ENCODE results near the gene VTI1A.
"Not testable (repeated sequence)": the region's sequence is repeated elsewhere in the genome, so short reads cannot be mapped to it uniquely, and the experiment has no call there.

The VTI1A gene

DNA sequence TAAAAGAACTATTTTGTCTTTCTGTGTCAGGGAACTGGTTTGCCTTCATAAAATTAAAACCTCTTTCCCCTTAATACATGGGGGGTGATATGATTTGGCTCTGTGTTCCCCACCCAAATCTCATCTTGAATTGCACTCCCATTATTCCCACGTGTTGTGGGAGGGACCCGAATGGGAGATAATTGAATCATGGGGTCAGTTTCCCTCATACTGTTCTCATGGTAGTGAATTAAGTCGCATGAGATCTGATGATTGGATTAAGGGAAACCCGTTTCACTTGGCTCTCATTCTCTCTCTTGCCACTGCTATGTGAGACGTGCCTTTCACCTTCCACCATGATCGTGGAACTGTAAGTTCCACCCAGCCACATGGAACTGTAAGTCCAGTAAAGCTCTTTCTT is 142.1 kb downstream of the VTI1A start:
- no peak for DNase-seq

DNA sequence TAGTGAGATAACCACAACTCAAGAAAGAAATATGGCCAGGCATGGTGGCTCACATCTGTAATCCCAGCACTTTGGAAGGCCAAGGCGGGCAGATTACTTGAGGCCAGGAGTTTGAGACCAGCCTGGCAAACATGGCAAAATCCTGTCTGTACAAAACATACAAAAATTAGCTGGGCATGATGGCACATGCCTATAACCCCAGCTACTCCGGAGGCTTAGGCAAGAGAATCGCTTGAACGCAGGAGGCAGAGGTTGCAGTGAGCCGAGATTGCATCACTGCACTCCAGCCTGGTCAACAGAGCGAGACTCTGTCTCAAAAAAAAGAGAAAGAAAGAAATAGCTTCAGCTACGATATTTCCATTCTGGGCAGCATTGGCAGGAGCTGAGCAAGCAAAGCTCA is 143.8 kb downstream of the VTI1A start:
- DNase-seq, result not testable (repeated sequence)

DNA sequence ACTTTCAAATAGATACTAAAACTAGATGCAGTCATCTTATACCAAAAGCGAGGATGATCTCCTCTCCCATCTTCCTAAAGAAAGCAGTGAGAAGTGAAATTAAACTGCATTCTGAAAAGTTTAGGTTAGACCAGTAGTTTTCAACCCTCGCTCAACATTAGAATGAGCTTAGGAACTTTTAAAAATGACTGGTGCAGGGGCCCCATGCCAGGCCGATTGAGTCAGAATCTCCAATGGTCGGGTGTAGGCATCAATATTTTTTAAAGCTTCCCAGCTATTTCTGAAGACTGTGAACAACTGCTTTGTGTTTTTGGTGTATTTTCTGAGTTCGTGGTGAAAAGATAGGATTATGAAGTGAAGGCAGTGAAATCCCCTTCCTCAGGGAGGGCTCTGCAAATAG is 146.0 kb downstream of the VTI1A start:
- no peak for DNase-seq

DNA sequence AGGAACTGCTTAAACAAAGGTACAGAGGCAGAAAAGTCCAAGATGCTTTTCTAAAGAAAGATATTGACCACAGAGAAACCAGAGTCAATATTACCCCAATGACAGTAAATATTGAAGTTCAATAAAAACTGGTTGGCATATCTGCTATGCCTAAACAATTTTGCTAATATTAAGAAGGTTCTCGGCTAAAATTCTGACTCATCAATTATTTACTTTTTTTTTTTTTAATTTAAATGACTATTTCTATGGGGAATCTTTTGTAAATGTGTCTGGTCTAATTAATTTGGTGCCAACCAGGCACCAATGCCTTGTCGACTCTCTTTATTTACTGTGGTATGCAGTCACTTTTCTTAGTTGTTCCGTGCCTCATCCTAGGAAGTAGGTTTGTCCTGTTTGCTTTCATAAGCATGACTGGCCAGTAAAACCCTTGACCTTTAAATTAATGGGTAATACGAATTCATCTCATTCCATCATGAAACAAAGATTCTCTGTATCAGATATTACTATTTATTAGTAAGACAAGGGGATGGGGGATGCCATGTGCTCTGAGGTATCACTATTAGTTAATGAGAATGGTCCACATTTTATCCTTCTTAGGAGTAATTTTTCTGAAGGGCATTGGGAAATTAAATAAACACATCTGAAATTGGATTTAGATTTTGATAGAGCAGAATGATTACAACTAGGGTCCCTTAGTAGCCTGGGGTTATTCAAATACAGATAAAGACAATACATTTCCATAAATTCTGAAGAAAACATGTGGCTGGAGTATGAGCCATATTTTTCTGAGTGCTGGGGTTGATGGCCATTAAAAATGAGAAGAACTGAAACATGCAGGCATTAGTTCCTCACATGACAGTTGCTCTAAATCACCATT is 154.4 kb downstream of the VTI1A start:
- no peak for DNase-seq

DNA sequence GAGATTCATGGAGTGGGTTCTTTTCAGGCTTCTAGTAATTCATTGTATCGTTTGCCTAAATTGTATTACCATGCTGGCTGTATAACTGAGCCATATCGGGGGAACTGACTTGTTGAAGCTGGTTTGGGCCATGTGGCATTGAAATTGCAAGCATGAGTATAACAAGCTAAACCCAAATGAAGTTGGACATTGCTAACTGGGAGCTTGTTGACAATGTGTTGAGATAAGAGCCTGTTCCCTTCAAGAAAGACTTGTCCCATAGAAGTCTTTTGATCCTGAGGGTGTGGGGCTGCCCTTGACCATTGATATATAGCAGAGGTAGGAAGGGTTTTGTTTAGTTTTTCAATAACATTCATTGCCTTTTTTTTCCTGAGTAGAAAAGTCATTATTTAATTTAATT is 156.0 kb downstream of the VTI1A start:
- DNase-seq, result no peak

DNA sequence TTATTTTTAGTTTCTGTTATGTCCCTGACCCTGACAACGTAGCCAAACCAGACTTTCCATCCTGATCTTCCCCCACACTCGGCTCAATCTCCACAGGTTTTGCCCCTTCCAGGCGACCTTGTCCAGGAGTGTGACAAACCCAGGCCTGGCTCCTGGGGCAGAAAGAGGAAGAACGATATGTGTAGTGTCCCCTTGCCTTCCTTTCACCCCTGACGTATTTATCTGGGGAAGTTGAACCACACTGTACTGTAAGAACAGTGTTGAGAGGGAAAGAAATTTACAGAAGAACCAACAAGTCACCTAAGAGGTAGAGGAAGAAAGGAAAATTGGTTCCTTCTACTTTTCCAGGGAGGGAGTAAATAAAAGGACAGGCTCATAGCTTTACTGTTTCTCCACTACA is 158.0 kb downstream of the VTI1A start:
- no peak for DNase-seq

DNA sequence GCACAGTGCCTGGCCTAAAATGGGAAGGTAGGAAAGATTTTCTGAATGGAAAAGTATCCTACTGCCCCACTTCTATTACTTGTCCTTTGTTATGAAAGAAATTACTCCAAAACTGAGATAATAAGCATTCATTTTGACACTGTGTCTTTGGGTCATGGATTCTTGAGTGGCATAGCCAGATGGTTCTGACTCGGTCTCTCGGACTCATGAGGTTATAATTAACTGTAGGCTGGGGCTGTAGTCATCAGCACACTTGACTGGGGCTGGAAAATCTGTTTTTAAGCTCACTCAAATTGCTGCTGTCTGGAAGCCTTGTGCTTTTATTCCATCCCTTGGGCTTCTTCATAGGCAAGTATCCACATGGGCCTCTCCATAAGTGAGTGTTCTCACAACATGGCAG is 160.5 kb downstream of the VTI1A start:
- no peak for DNase-seq

DNA sequence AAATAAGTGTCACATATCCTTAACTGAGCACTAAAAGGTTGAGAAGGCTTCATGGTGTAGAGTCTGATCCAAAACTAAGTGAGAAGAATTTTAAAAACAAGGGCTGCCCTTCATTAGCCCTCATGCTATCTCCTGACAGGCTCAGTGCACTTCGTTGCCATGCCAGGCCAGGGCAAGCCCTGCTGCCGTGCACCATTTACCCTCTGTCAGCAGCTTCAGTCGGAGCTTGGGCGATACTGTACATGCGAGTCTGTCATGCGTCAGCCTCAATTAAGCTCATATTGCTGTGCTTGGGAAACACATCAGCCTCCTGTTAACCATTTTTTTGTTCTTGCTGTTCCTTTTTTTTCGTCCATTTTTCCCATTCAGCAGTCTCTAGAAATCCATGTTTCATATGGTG is 166.6 kb downstream of the VTI1A start:
- DNase-seq, result no peak

DNA sequence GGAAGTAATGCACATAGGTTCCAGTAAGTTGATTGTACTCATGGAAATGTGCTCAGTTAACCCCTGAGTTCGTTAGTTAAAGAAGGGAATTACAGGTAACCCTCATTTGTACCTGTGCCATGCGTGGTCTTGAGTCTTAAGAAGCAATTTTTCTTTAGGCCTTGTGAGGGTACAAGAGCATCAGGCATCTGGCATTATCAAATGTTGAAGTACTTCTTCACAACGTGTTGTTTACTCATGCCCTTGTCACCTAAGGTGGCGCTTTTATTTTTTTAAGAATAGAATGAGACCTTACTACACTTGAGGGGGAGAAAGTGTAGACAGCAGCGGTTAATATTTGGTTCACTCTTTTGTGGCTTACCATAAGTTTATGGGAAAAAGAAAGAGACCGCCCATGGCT is 167.1 kb downstream of the VTI1A start:
- no peak for DNase-seq

DNA sequence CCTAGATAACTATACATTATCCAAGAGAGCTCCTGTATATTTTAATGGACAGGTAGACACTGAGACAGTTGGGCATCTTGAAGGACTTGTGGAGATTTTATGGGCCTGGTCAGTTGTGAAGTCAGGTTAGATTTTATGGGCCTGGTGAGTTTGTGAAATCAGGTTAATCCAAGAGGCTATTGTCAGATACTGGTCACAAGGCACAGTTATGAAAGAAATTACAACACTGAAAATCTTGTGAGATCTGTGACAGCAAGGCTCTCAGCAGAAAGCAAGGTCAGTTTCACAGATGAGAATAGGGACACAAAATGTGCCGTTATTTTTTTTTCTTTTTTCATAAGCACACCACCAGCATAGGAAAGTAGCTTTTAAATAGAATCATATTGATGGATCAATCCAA is 167.6 kb downstream of the VTI1A start:
- DNase-seq, result no peak

DNA sequence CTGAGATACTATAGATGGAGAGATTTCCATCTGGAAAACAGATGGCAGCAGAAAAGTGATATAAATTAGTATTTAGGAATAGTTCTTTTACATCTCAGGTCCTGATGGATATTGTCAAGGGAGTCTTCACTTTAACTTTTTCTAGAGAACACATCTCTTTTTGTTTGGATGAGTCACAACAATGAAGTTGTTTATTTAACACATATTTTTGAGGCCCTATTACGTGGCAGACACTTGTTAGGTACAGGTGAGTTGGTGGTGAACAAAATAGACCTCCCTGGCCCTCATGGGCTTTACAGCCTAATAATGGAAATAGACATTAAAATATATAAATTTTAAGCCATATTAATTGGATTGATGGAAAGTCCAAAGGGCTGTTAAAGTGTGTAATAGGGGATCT is 168.3 kb downstream of the VTI1A start:
- DNase-seq, result no peak

DNA sequence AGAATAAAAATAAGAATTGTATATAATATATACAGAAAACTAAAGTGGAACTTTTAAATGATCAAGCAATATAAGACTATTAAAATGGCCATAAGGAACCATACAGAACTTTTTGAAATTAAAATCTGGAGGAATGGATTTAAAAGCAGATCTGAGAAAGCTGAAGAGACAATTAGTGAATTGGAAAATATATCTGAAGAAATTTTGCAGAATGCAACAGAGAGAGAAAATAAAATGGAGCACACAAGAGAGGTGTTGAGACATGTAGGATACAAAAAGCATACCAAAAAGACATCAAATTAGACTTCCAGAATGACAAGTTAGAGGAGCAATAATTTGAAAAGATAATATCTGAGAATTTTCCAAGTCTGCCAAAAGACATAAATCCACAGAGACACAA is 169.6 kb downstream of the VTI1A start:
- DNase-seq, result no peak

DNA sequence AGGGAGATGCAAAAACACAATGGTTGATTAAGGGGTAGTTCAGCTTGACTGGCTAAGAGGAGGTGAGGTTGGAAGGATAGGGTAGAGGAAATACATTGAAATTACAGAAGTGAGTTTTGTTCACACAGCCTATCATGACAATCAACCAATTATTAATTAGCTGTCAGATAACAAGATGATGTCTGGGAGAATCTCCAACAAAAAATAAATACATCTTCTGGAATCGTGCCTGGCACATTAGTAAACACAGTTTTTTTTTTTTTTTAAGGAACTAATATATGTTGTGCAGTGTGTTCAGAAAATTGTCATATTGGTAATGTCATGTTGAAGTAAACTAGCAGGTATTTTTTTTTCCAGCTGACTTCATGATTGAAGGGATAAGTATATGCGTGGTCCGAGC is 171.8 kb downstream of the VTI1A start:
- no peak for DNase-seq

DNA sequence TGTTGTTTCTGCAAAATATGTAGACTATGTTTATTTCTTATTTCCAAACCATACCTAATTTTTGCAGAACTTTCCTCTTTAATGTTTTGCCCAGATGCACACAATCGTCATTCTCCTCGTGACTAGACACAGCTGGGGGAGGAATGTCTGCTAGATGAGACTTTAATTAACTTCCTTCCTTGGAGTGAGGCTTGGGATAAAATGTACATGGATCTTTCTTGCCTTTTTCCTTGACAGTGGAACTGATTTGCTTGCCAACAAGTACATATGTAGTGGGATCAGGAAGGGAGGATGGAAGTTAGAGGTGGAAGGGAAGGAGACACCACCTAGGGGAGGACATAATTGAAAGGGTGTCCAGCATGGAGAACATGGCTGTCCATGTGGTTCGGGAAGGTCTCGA is 172.5 kb downstream of the VTI1A start:
- DNase-seq, result no peak

DNA sequence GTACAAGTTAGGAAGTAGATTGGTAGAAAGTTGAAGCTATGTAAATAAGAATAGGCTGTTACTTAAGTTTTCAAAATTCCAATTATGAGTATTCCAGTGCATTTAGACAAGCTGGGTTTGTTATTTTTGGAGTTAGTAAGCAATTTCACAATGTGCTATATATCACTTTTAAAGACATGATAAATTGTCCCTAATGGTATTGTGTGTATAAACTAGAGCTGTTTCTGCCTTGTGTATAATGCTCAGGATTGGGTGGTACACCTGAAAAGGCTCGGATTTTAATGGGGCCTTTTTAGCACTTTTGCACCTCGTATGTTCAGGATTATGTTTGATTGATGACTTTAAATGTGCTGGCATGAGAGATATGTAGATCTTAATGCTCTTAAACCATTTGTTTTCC is 175.8 kb downstream of the VTI1A start:
- peak; percentile 15 for DNase-seq

DNA sequence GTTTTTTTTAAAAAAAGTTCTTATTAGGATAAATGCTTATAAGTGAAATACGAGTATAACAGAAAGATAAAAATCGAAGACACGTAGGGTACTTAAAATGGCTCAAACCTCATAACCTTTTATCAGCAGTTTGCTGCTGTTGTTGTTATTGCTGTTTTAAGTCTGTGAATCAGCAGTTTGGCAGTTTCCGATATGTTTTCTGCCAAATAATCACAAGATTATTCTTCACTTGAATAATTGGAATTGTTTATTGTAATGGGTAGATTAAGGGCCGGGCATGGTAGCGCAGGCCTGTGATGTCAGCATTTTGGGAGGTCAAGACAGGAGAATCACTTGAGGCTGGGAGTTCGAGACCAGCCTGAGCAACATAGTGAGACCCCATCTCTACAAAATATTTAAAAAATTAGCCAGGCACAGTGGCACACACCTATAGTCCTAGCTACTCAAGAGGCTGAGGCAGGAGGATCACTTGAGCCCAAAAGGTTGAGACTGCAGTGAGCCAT is 177.6 kb downstream of the VTI1A start:
- no peak for DNase-seq

DNA sequence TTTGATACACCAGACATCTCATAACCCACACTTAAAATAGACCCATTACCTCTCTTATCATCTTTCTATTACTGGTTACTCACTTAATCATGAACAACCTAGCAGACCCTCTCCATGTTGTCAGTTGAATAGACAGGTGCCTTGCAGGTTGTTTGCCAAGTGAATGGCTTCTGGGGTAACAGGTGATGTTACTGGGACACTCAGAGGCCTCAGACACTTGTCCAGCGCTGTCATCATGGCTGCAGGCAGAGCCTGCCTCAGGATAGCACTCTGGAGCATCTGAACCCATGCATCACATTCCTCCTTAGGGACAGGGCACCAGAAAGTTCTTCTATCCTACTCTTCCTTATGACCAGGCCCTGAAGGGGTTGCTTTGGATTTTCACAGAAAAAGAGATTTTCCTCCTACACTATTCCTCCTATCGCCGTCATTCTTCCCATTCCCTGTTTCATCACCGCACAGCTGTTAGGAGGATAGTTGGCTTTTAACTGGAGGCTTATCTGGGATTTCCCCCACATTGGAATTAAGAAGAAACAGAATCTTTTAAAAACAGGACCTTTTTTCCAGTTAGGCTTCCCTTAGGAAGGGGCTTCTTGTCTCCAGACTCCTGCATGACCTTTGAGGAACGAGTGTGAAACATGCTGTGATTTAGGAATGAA is 182.1 kb downstream of the VTI1A start:
- no peak for DNase-seq

DNA sequence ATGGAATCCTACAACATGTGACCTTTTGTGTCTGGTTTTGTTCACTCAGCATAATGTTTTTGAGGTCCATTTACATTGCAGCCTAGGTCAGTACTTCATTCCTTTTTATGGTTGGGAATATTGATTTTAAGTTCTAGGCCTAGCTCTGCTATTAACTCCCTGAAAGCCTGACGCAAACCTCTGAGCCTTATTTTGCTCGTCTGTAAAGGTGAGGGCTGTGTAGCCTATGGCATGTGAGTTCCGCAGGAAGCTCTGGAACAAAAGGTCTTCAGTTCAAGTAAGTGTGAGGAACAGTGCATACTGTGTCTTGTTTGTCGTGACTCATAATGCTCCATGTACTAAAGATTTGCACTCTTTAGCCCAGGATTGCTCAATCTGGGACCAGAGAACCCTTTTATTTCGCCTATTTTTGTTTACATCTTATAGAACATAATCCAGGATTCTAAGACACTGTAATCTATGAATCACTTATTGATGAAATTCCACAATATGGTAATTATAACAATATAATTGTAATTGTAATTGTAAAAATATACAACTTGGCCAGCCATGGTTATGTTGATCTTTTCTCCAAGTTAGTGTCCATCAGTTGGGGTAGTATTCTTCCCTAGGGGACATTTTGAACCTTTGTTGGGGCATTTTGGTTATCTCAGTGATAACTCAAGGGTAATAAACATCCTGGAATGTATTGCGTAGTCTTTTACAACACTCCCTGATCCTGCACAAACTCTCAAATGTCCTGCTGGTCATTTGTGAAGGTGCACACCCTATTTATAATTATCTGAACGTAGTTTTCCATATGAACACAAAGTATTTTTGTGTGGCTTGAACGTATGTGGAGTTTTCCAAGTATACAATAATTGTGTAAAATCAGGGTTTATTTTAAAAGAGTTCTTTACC is 184.7 kb downstream of the VTI1A start:
- DNase-seq, result no peak

DNA sequence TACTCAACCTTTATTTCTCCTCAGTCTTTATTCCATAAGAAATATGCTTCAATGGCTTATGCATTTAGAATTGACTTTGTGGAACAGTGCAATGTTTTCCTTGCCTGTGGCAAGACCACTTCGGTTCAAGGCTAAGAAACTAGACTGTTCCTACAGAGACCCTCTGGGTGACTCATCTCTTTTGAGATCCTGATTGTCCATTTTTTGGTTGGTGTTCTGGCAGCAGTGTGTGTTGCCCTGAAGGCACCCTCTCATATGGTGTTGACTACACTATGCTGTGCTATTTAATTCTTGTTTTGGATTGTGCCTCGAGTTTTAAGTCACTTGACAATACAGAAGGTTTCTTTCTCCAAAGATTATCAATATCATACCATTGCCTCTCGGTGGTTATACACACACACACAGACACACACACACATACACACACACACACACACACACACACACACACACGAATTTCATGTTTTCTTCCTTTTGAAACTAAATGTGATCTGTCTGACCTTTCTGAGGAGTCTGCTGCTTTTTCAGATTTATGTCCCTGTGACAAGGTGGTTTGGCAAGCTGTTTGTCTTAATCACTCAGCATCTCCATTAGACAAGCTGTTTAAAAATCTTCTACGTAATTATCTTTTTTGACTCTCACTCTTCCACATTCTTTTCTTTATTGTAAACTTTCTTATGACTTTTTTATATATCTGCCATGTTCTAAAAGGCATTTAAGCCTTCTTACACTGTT is 187.2 kb downstream of the VTI1A start:
- peak; percentile 17 for DNase-seq

DNA sequence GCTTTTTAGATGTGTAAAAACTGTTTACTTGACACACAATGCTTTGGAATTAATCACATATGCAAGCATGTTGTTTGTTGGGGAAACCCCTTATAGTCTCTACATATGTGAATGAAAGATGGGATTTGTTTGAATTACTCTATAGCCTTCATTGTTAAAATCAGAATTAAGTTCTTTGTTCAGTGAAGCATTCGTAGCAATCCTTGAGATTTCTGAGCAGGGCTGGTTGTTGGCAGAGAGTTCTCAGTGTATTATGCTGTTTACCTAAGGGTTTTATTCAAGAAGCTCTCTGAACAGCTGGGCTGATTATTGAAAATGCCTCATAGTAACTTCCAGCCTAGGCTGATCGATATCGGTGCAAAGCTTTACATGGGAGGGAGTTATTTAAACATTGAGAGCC is 190.9 kb downstream of the VTI1A start:
- DNase-seq, result no peak

DNA sequence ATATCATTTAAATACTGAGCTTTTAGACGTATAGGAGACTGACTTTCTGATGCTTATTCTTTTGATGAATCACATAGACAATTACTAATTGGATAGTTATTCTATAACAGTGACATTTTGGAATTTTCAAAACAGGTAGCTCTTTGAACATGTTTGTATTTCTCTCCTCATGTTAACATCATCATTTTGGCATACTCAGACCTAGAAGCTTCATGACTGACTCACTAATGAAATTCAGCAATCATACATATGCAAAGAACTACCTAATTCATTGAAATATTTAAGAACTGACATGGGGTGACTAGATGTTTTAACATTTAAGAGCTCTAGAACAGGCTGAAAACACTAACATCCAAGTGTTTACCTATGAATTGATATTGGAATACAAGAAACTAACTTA is 192.3 kb downstream of the VTI1A start:
- DNase-seq, result peak; percentile 23

DNA sequence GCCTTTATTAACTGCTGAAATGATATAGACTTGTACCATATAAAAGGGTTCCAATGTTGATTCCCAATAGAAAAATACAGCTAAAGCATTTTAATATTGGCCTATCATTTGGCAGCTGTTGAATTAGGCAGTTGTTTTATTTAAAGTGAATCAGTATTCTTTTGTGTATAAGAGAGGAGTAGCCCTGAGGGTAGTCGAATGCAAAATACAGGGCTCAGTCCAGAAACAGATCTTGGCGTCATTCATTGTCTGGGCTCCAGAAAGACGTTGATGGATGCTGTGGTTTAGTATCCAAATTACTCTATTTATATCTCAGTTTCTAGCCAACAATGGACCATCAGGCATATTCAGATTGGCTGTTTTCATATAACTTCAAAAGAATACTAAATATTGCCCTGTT is 193.6 kb downstream of the VTI1A start:
- DNase-seq, result no peak
